GM19372 (cell line): ENCODE measurements around the gene PTTG1IP.
"Not testable (repeated sequence)": the region's sequence is repeated elsewhere in the genome, so short reads cannot be mapped to it uniquely, and the experiment has no call there.

Source experiments
- ATAC-seq: cut with Tn5 transposase; IDR thresholded peaks from one replicate; pipeline ENCODE4 v1.9.1; 2021; ENCODE audit warnings: mild to moderate bottlenecking, low read depth, moderate library complexity; ENCODE audit not compliant: unreplicated experiment

PTTG1IP gene

GRCh38 chr21:44834231-44834950, 39.1 kb downstream of the PTTG1IP start:
- no peak for ATAC-seq

DNA sequence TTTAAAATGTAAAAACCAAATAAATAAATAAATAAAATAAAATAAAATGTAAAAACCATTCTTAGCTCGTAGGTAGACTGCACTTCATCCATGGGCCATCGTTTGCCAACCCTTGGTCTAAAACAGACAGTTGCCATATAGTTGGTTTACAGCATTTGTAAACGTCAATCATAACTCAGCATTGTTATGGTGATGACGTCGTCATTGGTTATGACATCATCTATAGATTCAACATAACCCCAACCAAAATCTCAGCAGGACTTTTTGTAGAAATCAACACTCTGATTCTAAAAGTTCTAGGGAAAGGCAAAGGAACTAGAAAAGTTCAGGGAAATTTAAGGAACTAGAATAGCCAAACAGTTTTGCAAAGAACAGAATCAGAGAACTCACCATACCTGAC, 39.8 kb downstream of the PTTG1IP start:
- ATAC-seq, result no peak

DNA sequence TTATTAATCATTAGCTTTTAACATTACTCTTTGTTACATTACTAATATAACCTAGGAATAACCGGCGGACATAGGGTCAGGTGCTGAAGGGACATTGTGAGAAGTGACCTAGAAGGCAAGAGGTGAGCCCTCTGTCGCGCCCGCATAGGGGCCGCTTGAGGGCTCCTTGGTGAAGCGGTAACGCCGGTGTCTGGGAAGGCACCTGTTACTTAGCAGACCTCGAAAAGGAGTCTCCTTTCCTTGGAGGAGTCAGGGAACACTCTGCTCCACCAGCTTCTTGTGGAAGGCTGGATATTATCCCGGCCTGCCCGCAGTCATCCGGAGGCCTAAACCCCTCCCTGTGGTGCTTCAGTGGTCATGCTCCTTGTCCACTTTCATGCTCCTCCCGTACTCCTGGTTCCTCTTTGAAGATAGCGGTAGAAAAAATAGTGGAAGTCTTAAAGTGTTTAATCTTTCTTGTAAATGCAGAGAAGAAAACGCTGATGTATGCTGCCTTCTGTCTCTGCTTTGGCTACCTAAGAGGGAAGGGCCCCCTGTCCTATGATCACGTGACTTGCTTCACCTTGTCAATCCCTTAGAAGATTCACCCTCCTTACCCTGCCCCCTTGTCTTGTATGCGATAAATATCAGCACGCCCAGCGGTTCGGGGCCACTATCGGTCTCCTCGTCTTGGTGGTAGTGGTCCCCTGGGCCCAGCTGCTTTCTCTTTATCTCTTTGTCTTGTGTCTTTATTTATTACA, 40.8 kb downstream of the PTTG1IP start:
- not testable (repeated sequence) for ATAC-seq

- no peak for ATAC-seq
Measured at GRCh38 chr21:44831227-44831860, 42.1 kb downstream of the PTTG1IP start.

DNA sequence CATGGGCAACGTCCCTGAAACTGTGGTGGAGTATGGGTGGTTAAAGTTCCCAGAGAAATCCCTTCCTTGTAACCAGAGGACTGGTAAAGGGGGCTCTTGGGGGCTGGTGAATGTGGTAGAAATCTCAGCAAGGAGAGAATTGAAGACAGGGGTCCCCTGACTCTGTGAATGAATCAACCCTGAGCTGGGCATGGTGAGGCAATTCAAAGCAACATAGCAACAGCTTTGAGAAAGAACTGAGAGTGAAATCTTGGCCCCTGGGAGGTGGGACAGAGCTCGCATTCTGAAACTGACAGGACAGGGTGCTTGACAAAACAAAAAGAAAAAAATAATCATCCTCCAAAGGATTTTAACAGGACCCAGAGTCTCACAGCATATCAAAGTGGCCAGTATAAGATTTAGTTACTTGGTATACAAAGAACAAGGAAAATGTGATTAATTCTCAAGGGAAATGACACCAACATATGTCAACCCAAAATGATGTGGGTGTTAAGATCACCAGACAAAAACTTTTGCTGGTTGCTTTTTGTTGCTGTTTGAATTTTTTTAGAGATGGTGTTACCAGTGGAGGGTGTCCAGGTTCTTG, 43.9 kb downstream of the PTTG1IP start:
- no peak for ATAC-seq

GRCh38 chr21:44828362-44829056, 45.0 kb downstream of the PTTG1IP start:
- no peak for ATAC-seq

- ATAC-seq, result no peak
Measured at GRCh38 chr21:44823179-44823660, 50.3 kb downstream of the PTTG1IP start.

- ATAC-seq, result no peak
Measured at GRCh38 chr21:44822484-44823178, 50.9 kb downstream of the PTTG1IP start.

DNA sequence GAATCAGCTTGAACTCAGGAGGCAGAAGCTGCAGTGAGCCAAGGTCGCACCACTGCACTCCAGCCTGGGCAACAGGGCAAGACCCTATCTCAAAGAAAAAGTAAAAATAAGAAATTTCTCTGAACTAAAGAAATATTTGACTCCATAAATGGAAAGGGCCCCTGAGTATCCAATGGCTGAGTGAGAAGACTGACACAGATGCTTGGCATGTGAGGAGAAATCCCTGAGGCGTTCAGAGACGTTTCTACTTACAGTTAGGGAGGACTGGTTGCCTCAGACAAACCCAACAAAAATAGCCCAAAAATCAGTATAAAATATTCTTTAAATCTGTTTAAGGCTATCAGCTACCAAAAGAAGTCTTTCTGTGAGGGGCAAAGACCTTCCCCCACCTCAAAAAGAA, 52.6 kb downstream of the PTTG1IP start:
- ATAC-seq, result no peak

DNA sequence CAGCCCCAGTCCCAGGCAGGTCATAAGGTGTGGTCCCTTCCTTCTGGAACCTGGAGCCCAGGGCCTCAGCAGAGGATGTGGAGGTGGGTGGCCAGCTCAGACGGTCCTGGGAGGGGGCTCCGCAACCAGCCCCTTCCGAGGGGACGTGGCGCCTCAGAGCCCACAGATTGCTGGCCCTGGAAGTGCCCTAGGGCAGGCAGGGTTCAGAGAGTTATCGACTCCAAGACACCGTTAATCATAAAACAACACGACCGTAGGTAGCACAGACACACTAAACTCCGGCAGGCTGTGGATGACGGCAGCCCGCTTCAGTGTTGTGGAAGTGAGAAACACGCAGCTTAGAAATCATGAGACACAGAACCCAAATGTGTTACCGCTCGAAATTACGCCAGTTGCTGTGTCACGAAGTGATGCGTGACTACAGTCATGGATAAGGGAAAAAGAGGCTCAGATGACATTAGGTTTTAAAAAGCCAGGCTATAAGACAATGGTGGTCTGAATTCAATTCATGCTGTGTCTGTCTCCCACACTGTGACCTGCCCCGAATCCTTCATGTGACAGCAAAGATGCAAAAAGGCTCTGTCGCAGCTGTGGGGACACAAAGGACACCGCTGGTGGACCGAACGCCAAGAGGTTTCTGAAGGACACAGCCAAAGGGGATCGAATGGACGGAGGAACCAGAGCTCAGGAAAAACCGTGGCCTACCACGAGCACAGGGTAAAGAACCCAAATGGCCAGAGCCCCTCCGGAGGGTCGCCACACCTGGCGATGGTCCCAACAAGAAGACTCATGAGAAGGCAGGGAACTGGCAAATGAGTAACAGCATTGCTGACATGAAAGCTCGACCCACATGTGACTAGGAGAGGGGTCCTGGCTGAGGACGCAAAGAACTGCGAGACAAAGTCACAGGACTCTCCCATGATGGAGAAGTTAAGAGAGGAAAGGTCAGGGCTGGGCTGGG, 53.9 kb downstream of the PTTG1IP start:
- no peak for ATAC-seq

DNA sequence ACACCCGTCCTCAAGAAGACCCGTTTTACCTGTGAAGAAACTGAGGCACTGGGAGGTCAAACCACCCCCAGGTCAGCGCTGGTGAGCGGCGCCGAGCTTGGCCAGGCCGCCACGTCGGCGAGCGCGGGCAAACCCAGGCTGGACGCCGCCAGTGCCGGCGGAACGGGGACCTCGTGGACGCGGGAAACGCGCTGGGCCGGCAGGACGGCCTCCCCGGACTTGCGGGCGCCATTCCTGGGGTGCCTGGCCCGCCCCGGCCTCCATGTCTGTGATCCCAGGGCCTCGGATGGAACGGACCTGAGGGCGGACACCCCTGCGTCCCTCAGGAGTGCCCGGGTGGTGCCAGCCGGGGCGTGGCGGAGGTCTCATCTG, 54.9 kb downstream of the PTTG1IP start:
- ATAC-seq, result no peak

GRCh38 chr21:44817914-44818639, 55.4 kb downstream of the PTTG1IP start, which contains the start of gene SUMO3:
Gene SUMO3, minus strand, starts transcription at chr21:44818062. Its CDS starts 94 bp downstream, at chr21:44817968.
- peak; percentile 66 for ATAC-seq

GRCh38 chr21:44817506-44817880, 56.0 kb downstream of the PTTG1IP start:
- ATAC-seq, result peak; percentile 70

DNA sequence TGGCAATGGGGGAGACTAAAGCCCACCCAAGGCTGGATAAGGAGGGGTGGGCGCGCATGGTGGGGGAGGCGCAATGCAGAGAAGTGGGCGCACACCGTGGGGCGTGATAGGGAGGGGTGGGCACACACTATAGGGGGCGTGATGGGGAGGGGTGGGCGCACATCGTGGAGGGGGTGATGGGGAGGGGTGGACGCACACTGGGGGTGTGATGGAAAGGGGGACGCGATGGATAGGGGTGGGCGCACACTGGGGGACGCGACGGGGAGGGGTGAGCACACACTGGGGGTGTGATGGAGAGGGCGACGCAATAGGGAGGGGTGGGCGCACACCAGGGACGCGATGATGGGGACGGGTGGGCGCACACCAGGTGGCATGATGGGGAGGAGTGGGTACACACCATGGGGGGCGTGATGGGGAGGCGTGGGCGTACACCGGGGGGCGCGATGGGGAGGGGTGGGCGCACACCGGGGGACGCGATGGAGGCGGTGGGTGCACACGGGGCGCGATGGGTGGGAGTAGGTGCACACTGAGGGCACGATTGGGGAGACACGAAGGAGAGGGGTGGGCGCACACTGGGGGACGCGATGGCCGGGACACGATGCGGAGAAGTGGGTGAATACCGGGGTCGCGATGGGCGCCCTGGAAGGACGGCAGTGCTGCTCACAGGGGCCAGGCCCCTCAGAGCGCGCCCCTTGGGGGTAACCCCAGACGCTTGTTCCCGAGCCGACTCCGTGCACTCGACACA, 56.6 kb downstream of the PTTG1IP start:
- ATAC-seq, result no peak

GRCh38 chr21:44815852-44816628, 57.5 kb downstream of the PTTG1IP start:
- no peak for ATAC-seq

GRCh38 chr21:44815225-44815624, 58.3 kb downstream of the PTTG1IP start:
- ATAC-seq, result no peak
